GM12801 (cell line): ENCODE results near the gene ALPI.

Experiments
- CTCF ChIP-seq: IDR thresholded peaks from one replicate; pipeline ENCODE4 v1.5.1; 2011; ENCODE audit warnings: control low read depth; ENCODE audit not compliant: insufficient read length; ENCODE audit errors: extremely low read depth

Gene ALPI

GRCh38 chr2:232439758-232440135, 16.2 kb upstream of the ALPI start:
- no peak for TF ChIP-seq CTCF

DNA sequence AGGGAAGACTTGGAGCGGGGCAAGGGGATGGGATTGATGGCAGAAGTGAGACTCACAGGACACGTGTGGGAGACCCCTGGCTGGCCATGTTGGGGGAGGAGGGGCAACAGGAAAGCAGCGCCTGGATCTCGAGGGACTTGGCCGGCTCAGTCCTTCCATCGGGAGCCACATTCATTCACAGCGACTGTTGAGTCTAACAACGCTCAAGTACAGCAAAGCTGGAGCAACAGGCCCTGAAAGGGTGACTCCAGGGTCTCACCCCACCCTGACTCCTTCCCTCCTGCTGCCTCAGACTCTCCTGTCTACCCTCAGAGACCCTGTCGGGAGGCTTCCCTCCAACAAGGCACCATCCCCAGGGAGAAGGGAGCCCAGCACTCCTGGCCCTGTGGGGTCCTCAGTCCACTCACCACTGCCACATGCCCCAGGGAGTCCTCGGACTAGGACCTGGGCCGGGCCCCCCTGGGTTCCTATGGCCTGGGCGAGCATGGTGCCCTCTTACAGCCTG, 14.8 kb upstream of the ALPI start:
- TF ChIP-seq CTCF, result no peak

GRCh38 chr2:232444409-232445148, 11.4 kb upstream of the ALPI start:
- no peak for TF ChIP-seq CTCF

- no peak for TF ChIP-seq CTCF
Observed at GRCh38 chr2:232447091-232447620, 8.8 kb upstream of the ALPI start.

DNA sequence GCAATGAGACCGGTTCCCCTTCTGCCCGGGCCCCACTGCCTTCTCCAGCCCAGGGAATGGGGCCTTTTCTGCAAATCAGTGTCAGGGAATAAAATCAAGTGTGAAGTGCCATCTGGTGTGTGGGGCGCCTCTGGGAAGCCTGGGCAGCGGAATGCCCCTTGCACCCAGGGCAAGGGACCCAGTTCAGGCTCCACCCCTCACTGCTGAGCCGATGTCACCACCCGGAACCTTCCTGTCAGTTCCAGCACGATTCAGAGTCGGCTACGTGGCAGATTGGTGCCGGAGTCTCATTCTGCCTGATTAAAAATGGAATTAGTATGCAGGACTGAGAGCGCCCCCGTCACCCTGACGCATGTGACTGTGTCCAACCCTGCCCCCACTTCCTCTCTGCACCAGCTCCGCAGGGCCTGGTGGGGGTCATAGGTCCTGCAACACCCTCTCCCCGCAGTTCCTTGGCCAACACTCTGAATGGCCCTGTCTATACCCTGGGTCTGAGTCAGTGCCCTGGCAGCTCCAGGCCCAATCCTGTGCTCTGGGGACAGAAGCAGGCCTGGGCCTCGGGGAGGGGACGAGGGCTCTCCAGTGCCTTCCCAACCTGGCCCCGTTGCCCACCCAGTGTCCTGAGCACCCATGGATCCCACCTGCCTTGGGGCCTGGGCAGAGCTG, 8.2 kb upstream of the ALPI start:
- TF ChIP-seq CTCF, result no peak

DNA sequence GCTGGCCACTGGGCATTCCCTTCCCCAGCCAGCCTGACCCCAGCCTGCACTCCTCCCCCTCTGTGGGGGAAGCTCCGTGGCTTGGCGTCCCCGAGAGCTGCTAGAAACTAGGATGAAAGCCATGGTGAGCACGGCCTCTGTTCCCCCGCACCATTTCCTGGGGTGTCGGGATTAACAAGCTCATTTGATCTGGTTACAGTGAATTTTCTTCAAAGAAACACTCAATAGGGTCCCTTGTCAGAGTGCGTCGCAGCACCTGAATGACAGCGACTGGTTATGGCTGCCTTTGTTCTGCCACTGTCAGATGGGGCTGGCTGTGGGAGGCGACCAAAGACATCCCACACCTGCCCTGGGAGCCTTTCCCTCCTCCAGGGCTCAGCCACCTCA, 7.7 kb upstream of the ALPI start:
- TF ChIP-seq CTCF, result no peak

- no peak for TF ChIP-seq CTCF
Observed at GRCh38 chr2:232449964-232450363, 6.0 kb upstream of the ALPI start.
